ENCODE data around the gene ORMDL2. TPM values are rescaled to one million over a fixed set of nuclear protein-coding genes. Genes with fewer than 3 reads are reported as not detected.
"Not testable (repeated sequence)": the region's sequence is repeated elsewhere in the genome, so short reads cannot be mapped to it uniquely, and the experiment has no call there.

The ORMDL2 gene
- polyA plus RNA-seq, 4 donors: 27.9 to 37.4 (median 31.0) TPM

- DNase-seq (ENCODE audit: low read depth in 4 of 4, low spot score in 2 of 4): no peak
Measured at GRCh38 chr12:55850401-55850800, 32.6 kb downstream of the ORMDL2 start.

- no peak for DNase-seq (ENCODE audit: low read depth in 4 of 4, low spot score in 2 of 4)
Measured at GRCh38 chr12:55850893-55851292, 33.1 kb downstream of the ORMDL2 start.

GRCh38 chr12:55852740-55853139, 34.9 kb downstream of the ORMDL2 start:
- no peak for DNase-seq (ENCODE audit: low read depth in 4 of 4, low spot score in 2 of 4)

GRCh38 chr12:55861396-55861795, 43.6 kb downstream of the ORMDL2 start:
- no peak for DNase-seq (ENCODE audit: low read depth in 4 of 4, low spot score in 2 of 4)

- DNase-seq (ENCODE audit: low read depth in 4 of 4, low spot score in 2 of 4): no peak
Measured at GRCh38 chr12:55861871-55862270, 44.0 kb downstream of the ORMDL2 start.

- DNase-seq (ENCODE audit: low read depth in 4 of 4, low spot score in 2 of 4): no peak
Measured at GRCh38 chr12:55862286-55862685, 44.4 kb downstream of the ORMDL2 start.

- not testable (repeated sequence) for DNase-seq (ENCODE audit: low read depth in 4 of 4, low spot score in 2 of 4)
Measured at GRCh38 chr12:55862931-55863330, 45.1 kb downstream of the ORMDL2 start.

- DNase-seq (ENCODE audit: low read depth in 4 of 4, low spot score in 2 of 4): no peak
Measured at GRCh38 chr12:55865327-55865726, 47.5 kb downstream of the ORMDL2 start.

GRCh38 chr12:55866454-55867004, 48.7 kb downstream of the ORMDL2 start:
- not testable (repeated sequence) for DNase-seq (ENCODE audit: low read depth in 4 of 4, low spot score in 2 of 4)

Other genes with a start within 250 kb of the ORMDL2 start
- not detected for gene OR2AP1, start 245.6 kb upstream of the ORMDL2 start, polyA plus RNA-seq (ENCODE audit: insufficient read length in 4 of 4)
- gene OR10P1, start 181.1 kb upstream of the ORMDL2 start, polyA plus RNA-seq (ENCODE audit: insufficient read length in 4 of 4): not detected
- 10 to 100 TPM; 20.1 to 54.8 (median 33.9) TPM for gene ITGA7, start 110.1 kb upstream of the ORMDL2 start, polyA plus RNA-seq (ENCODE audit: insufficient read length in 4 of 4)
- 100 to 1,000 TPM; 115 to 162 (median 121) TPM for gene BLOC1S1, start 102.0 kb upstream of the ORMDL2 start, polyA plus RNA-seq (ENCODE audit: insufficient read length in 4 of 4)
- 10 to 100 TPM; 18.7 to 39.4 (median 30.1) TPM for gene RDH5, start 97.6 kb upstream of the ORMDL2 start, polyA plus RNA-seq (ENCODE audit: insufficient read length in 4 of 4)
- gene CD63, start 89.0 kb upstream of the ORMDL2 start, polyA plus RNA-seq (ENCODE audit: insufficient read length in 4 of 4): 100 to 1,000 TPM; 607 to 729 (median 660) TPM
- 10 to 100 TPM; 18.2 to 29.2 (median 23.1) TPM for gene GDF11, start 74.9 kb upstream of the ORMDL2 start, polyA plus RNA-seq (ENCODE audit: insufficient read length in 4 of 4)
- 100 to 1,000 TPM in 3 of 4 donors, 10 to 100 TPM in 1; 98.8 to 156 (median 114) TPM for gene SARNP, start 317 bp upstream of the ORMDL2 start, polyA plus RNA-seq (ENCODE audit: insufficient read length in 4 of 4)
- gene DNAJC14, start 11.5 kb downstream of the ORMDL2 start, polyA plus RNA-seq (ENCODE audit: insufficient read length in 4 of 4): 10 to 100 TPM; 40.0 to 51.0 (median 45.3) TPM
- gene MMP19, start 24.9 kb downstream of the ORMDL2 start, polyA plus RNA-seq (ENCODE audit: insufficient read length in 4 of 4): 1 to 10 TPM in 2 of 4 donors, under 1 TPM in 2; 0.69 to 1.2 (median 1.0) TPM
- 10 to 100 TPM; 34.9 to 41.9 (median 36.4) TPM for gene PYM1, start 109.9 kb downstream of the ORMDL2 start, polyA plus RNA-seq (ENCODE audit: insufficient read length in 4 of 4)
- 10 to 100 TPM; 15.8 to 26.4 (median 21.8) TPM for gene DGKA, start 113.1 kb downstream of the ORMDL2 start, polyA plus RNA-seq (ENCODE audit: insufficient read length in 4 of 4)
- 1 to 10 TPM; 3.3 to 4.6 (median 4.2) TPM for gene PMEL, start 148.0 kb downstream of the ORMDL2 start, polyA plus RNA-seq (ENCODE audit: insufficient read length in 4 of 4)
- gene CDK2, start 148.8 kb downstream of the ORMDL2 start, polyA plus RNA-seq (ENCODE audit: insufficient read length in 4 of 4): 10 to 100 TPM; 52.0 to 75.1 (median 67.0) TPM
- gene RAB5B, start 156.0 kb downstream of the ORMDL2 start, polyA plus RNA-seq (ENCODE audit: insufficient read length in 4 of 4): 100 to 1,000 TPM; 155 to 162 (median 160) TPM
- 10 to 100 TPM; 40.9 to 57.7 (median 52.6) TPM for gene SUOX, start 179.2 kb downstream of the ORMDL2 start, polyA plus RNA-seq (ENCODE audit: insufficient read length in 4 of 4)
- gene IKZF4, start 203.0 kb downstream of the ORMDL2 start, polyA plus RNA-seq (ENCODE audit: insufficient read length in 4 of 4): 10 to 100 TPM; 13.9 to 26.8 (median 19.6) TPM
- 100 to 1,000 TPM; 119 to 541 (median 268) TPM for gene RPS26, start 223.9 kb downstream of the ORMDL2 start, polyA plus RNA-seq (ENCODE audit: insufficient read length in 4 of 4)